Measurements from ENCODE around the gene ARHGEF28.

- TF ChIP-seq ZNF274 (IDR thresholded peaks at IDR 0.05; ENCODE audit: low read depth, low read length), result no peak
- TF ChIP-seq YY1 (IDR thresholded peaks at IDR 0.05; ENCODE audit: insufficient read depth, insufficient read length), result no peak
- no peak for TF ChIP-seq SUZ12 (IDR thresholded peaks at IDR 0.05; ENCODE audit: extremely low read depth, insufficient read depth, insufficient read length)
Observed at GRCh38 chr5:73894860-73895259, 268.9 kb downstream of the ARHGEF28 start.
